HUES6 (cell line): ENCODE measurements around the gene ATP5IF1.

Experiments
- H3K27ac ChIP-seq: 2 replicates; pipeline ENCODE4 v1.7.0; 2013; ENCODE audit warnings: low read depth, mild to moderate bottlenecking, low read length, inconsistent platforms
- H3K27me3 ChIP-seq: 2 replicates; pipeline ENCODE4 v1.6.1; 2013; ENCODE audit warnings: low read length; ENCODE audit not compliant: control insufficient read depth, insufficient read depth
- H3K36me3 ChIP-seq: 2 replicates; pipeline ENCODE4 v1.6.1; 2013; ENCODE audit warnings: low read length; ENCODE audit not compliant: control insufficient read depth, insufficient read depth
- H3K4me1 ChIP-seq: 2 replicates; pipeline ENCODE4 v1.6.1; 2013; ENCODE audit warnings: low read length; ENCODE audit not compliant: control insufficient read depth, insufficient read depth
- H3K4me3 ChIP-seq: 2 replicates; pipeline ENCODE4 v1.5.1; 2013; ENCODE audit warnings: low read depth, low read length
- H3K9ac ChIP-seq: one replicate; pipeline ENCODE4 v1.6.1; 2013; ENCODE audit warnings: mild to moderate bottlenecking, low read length
- H3K9me3 ChIP-seq: 2 replicates; pipeline ENCODE4 v1.6.1; 2013; ENCODE audit warnings: low read depth, low read length; ENCODE audit not compliant: control insufficient read depth, insufficient read depth

The ATP5IF1 gene

DNA sequence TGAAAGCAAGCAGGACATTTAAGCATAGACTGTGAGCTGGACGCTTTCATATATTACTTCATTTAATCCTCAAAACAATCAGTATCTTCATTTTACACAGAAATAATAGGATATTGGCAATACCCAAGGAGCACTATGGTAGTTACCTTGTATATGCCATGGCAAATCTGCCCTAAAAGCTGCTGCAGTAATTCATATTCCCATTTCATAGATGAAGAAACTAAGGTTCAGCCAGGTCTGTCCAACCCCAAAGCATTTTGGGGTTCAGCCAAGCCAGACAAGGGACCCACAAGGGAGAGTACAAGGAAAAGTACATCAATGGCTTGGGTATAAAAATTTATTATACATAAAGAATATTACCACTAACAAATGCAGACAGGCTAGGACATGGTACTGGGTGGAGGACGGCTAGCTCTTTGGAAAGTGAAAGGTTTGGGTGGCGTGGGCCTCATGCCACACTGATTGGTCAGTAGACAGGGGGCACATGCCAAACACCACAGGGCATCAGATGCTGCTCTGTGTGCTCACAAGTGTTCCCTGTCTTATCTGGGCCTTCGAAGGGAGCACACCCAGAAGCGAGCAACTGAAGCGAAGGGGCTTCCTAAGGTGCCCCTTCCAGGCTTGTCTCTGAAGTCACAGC is 35.6 kb upstream of the ATP5IF1 start:
- Histone ChIP-seq H3K9me3 (no peaks in the 10 kb centered on the region), H3K4me3 (no peak overlapping the region), H3K27me3 (no peaks in the 10 kb centered on the region), H3K4me1 (peaks cover 25% of the 10 kb centered on the region), H3K27ac (no peak overlapping the region), H3K9ac (no peak overlapping the region), H3K36me3 (peaks cover 66% of the 10 kb centered on the region)

DNA sequence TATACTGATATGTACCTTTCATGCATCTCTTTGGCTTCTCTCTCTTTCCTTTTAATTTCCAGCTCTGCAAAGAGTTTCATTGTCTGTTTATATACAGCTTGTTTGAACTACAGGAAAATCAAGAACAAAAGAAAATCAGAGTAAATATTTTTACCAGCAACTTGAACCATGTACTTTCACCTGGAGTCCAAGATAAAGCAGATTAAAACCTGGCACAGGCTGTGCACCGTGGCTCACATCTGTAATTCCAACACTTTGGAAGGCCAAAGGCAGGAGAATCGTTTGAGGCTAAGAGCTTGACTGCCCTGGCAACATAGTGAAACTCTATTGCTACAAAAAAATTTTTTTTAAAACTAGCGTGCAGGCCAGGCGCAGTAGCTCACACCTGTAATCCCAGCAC is 30.7 kb upstream of the ATP5IF1 start:
- Histone ChIP-seq H3K9ac (no peak overlapping the region), H3K36me3 (peaks cover 76% of the 10 kb centered on the region), H3K27ac (no peak overlapping the region), H3K9me3 (no peaks in the 10 kb centered on the region), H3K4me1 (no peaks in the 10 kb centered on the region), H3K27me3 (no peaks in the 10 kb centered on the region), H3K4me3 (no peak overlapping the region)

DNA sequence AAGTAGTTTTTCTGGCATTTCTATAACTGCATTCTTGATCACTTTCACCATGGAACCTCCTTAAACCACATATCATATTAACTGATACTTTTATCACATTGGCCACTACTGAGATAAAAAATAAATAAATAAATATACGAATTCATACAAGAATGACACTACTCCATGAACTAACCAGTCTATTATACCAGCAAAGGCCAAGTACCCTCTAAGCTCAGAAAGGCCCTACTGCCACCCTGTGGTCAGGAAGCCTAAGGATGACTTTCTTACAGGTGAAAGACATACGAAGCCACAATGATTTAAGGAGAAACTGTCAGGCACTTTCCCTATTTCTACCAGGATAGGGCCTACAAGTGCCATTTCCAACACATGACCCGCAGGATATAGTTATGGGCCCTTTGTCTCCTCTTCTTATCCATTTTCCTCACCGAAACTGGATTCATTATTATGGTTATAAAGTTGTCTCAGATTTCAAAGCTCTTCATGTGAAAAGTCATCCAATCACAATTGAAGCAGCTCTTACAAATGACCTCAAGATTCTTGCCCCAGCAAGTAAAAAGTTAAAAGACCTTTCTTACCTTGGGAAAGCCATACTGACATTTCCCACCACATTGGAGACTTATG is 27.0 kb upstream of the ATP5IF1 start:
- Histone ChIP-seq H3K4me3 (no peak overlapping the region), H3K27me3 (no peaks in the 10 kb centered on the region), H3K4me1 (no peaks in the 10 kb centered on the region), H3K27ac (no peak overlapping the region), H3K9me3 (no peaks in the 10 kb centered on the region), H3K9ac (no peak overlapping the region), H3K36me3 (peaks cover 59% of the 10 kb centered on the region)

DNA sequence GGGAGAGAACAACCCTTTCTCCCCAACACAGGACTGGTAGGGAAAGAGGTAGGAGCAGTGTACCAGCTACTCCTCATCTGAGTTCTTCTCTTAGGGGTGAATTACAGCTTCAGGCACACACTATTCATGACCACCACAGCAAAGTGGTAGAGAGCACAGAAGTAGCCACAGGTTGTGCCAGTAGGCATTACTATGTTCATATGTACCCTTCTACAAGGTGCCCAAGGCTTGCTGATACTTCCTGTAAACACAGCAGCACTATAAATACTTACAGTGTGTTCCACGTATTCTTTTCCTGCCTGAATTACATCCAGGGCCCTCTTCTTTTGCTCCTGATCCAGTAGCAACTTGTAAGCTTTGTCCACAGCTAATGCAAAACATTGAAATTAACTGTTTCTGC is 26.2 kb upstream of the ATP5IF1 start:
- Histone ChIP-seq H3K4me3 (no peak overlapping the region), H3K36me3 (peaks cover 59% of the 10 kb centered on the region), H3K9ac (no peak overlapping the region), H3K9me3 (no peaks in the 10 kb centered on the region), H3K27me3 (no peaks in the 10 kb centered on the region), H3K4me1 (no peaks in the 10 kb centered on the region), H3K27ac (no peak overlapping the region)

DNA sequence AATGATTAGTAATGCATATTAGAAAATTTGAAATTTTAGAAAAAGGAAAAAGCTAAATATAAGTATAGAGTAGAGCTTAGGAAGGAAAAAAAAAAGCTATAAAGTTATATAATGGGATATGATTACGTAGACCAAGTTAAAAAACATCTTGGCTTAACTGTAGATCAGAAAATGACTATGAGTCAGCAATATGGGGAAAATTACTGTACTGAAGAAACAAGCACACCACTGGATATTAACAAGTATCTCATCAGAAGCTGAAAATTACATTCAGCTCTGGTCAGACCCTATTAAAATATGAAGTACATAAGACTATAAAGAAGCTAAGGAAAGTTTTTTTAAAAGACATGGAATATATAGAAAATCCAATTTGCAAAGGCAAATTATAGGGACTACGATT is 22.6 kb upstream of the ATP5IF1 start:
- Histone ChIP-seq H3K4me3 (no peak overlapping the region), H3K27me3 (no peaks in the 10 kb centered on the region), H3K36me3 (peaks cover 41% of the 10 kb centered on the region), H3K9me3 (no peaks in the 10 kb centered on the region), H3K27ac (no peak overlapping the region), H3K4me1 (no peaks in the 10 kb centered on the region), H3K9ac (no peak overlapping the region)

DNA sequence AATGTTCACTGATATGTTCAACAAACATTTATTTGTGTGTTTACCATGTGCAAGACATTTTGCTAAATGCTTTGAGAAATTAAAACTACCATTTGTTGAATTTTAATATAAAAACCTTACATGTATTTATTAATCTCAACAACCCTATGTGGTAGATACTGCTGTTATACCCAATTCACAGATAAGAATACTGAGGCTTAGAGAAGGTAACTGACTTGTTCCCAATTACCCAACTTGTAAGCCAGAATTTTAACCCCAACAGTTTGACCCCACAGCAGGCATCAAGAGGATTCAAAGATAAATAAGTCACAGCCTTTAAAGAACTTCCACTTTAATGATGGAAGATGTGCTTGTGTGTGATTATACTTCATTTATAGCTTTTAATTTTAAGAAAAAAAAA is 6.8 kb upstream of the ATP5IF1 start:
- no peak overlapping the region for H3K4me3 ChIP-seq
- no peak overlapping the region for H3K9ac ChIP-seq
- H3K4me1 ChIP-seq, result no peaks in the 10 kb centered on the region
- H3K9me3 ChIP-seq, result no peaks in the 10 kb centered on the region
- no peak overlapping the region for H3K27ac ChIP-seq
- H3K27me3 ChIP-seq, result no peaks in the 10 kb centered on the region
- peaks cover 55% of the 10 kb centered on the region for H3K36me3 ChIP-seq

DNA sequence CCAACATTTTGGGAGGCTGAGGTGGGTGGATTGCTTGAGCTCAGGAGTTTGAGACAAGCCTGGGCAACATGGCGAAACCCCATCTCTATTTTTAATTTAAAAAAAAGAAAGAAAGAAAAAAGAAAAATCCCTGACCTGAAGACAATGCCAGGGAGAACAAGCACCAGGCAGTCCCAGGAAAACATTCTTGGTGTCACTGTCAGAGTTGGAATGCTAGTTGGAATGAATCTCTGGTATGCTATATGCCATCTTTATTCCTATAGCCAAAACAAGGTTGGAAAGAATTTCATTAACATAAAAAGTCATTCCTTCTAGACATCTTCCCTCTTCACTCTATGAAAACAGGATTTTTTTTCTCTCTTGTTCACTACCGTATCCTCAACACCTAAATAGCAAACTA is 5.9 kb upstream of the ATP5IF1 start:
- no peak overlapping the region for H3K4me3 ChIP-seq
- no peaks in the 10 kb centered on the region for H3K9me3 ChIP-seq
- no peaks in the 10 kb centered on the region for H3K4me1 ChIP-seq
- H3K27me3 ChIP-seq, result no peaks in the 10 kb centered on the region
- H3K27ac ChIP-seq, result no peak overlapping the region
- H3K36me3 ChIP-seq, result peaks cover 50% of the 10 kb centered on the region
- no peak overlapping the region for H3K9ac ChIP-seq

DNA sequence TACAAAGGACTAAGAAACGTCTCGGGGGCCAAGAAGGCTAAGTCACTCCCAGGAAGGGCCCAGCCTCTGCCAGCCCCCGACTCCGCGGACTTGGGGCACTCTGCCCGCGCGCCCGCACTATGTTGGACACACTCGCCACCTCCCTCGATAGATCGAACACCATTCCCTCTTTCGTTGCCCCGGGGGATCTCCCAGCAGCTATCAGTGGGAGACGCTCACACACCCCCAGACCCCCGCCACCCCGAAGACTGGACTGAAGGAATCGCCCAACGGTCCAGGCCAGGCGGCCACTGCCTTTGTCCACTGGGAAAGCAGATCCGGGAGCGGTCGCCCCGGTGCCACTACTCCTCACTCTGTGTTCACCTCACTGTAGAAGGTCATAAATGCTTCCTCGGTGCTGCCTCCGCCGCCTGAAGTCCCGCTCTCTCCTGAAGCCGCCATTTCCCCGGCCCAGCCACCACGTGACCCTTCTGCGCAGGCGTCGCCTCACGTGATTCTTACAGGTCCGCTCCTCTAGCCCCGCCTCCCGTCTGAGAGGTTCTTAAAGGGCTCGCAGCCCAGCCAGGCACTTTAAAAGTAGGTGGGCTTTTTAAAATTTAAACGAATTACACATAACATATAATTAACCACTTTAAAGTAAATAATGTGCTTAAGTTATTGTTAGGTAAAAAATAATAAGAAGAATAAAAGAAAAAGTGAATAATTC is 3.2 kb upstream of the ATP5IF1 start, which contains the start of gene DNAJC8:
Gene DNAJC8, minus strand, starts transcription at position 472 of the 706 bp plus-strand sequence. Its CDS starts 31 bp downstream, at position 441.
- Histone ChIP-seq H3K4me3 (peak within 1 kb of the TSS; percentile 100), H3K9me3 (no peaks in the 10 kb centered on the region), H3K9ac (peak within 1 kb of the TSS; percentile 99), H3K27me3 (no peaks in the 10 kb centered on the region), H3K27ac (peak within 1 kb of the TSS; percentile 84; the same call in 1 of the 2 replicates), H3K4me1 (peaks cover 5% of the 10 kb centered on the region; the same call in 1 of the 2 replicates), H3K36me3 (peaks cover 32% of the 10 kb centered on the region)

DNA sequence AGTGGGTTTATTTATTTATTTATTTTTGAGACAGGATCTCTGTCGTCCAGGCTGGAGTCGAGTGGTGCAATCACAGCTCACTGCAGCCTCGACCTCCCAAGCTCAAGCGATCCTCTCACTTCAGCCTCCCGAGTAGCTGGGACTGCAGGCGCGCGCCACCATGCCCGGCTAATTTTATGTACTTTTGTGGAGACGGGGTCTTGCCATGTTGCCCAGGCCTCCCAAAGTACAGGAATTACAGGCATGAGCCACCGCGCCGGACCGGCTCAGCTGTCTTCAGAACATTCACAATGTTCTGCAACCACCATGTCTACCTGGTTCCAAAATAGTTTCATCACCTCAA is 2.7 kb upstream of the ATP5IF1 start:
- Histone ChIP-seq H3K27me3 (no peaks in the 10 kb centered on the region), H3K36me3 (peaks cover 32% of the 10 kb centered on the region), H3K9me3 (no peaks in the 10 kb centered on the region), H3K27ac (no peak overlapping the region), H3K9ac (no peak overlapping the region), H3K4me3 (peak overlapping the region; percentile 100; the same call in 1 of the 2 replicates), H3K4me1 (peaks cover 5% of the 10 kb centered on the region; the same call in 1 of the 2 replicates)

DNA sequence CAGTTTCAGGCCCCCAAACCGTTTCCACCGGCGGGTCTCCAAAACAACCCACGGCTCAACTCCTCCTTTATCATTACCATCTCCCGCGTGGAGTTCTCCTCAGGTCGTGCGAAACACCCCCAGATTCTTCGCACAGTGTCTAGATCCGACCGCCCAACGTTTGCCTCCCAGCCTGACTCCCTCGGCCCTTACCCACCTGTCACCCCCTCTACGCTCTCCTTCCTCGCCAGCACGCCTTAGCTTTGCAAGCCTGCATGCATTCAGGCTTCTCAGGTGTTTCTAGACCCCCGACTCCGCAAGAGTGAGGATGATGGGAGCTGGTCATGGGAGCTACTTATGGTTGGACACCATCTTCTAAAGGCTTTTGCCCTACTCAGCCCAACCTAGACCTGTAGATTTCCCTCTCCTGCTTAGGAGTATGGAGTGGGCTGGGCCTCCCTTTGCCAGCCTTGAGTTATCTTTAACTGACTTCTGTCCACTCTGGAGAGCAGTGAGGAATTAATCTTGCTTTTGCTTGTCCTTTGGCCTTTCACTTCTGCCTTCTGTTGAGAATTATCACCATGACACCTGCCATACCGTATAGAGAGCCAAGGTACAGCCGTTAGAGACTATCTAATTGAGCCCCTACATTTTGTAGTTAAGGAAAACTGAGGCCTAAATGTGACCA is 865 bp downstream of the ATP5IF1 start:
- H3K36me3 ChIP-seq, result peaks cover 16% of the 10 kb centered on the region
- H3K4me1 ChIP-seq, result peaks cover 5% of the 10 kb centered on the region; the same call in 1 of the 2 replicates
- H3K27me3 ChIP-seq, result no peaks in the 10 kb centered on the region
- H3K4me3 ChIP-seq, result peak overlapping the region; percentile 93
- peak overlapping the region; percentile 97 for H3K9ac ChIP-seq
- H3K9me3 ChIP-seq, result no peaks in the 10 kb centered on the region
- peak overlapping the region; percentile 75; the same call in 1 of the 2 replicates for H3K27ac ChIP-seq
